HG03442 (cell line): Measurements from ENCODE around the gene NAALADL2.
"Not testable (repeated sequence)": the region's sequence is repeated elsewhere in the genome, so short reads cannot be mapped to it uniquely, and the experiment has no call there.

Experiments
- ATAC-seq: cut with Tn5 transposase; IDR thresholded peaks from one replicate; pipeline ENCODE4 v1.9.1; 2021; ENCODE audit warnings: mild to moderate bottlenecking, moderate library complexity; ENCODE audit not compliant: unreplicated experiment

The NAALADL2 gene

GRCh38 chr3:175404621-175405020, 545.5 kb downstream of the NAALADL2 start:
- ATAC-seq: no peak

- no peak for ATAC-seq
Measured at GRCh38 chr3:175410251-175410650, 551.1 kb downstream of the NAALADL2 start.

- no peak for ATAC-seq
Measured at GRCh38 chr3:175411405-175411804, 552.3 kb downstream of the NAALADL2 start.

- ATAC-seq: no peak
Measured at GRCh38 chr3:175411946-175412345, 552.8 kb downstream of the NAALADL2 start.

- no peak for ATAC-seq
Measured at GRCh38 chr3:175413926-175414325, 554.8 kb downstream of the NAALADL2 start.

GRCh38 chr3:175416600-175416999, 557.5 kb downstream of the NAALADL2 start:
- no peak for ATAC-seq

GRCh38 chr3:175417426-175417825, 558.3 kb downstream of the NAALADL2 start:
- no peak for ATAC-seq

- ATAC-seq: no peak
Measured at GRCh38 chr3:175421902-175422301, 562.8 kb downstream of the NAALADL2 start.

- ATAC-seq: no peak
Measured at GRCh38 chr3:175422744-175423143, 563.6 kb downstream of the NAALADL2 start.

- ATAC-seq: not testable (repeated sequence)
Measured at GRCh38 chr3:175423848-175424247, 564.7 kb downstream of the NAALADL2 start.

- no peak for ATAC-seq
Measured at GRCh38 chr3:175426805-175427204, 567.7 kb downstream of the NAALADL2 start.

GRCh38 chr3:175428466-175428865, 569.3 kb downstream of the NAALADL2 start:
- ATAC-seq: no peak

- no peak for ATAC-seq
Measured at GRCh38 chr3:175430983-175431773, 572.0 kb downstream of the NAALADL2 start.

GRCh38 chr3:175432376-175433025, 573.4 kb downstream of the NAALADL2 start:
- no peak for ATAC-seq

GRCh38 chr3:175433026-175433674, 574.0 kb downstream of the NAALADL2 start:
- ATAC-seq: no peak

GRCh38 chr3:175434561-175434960, 575.4 kb downstream of the NAALADL2 start:
- ATAC-seq: no peak

GRCh38 chr3:175443682-175444081, 584.5 kb downstream of the NAALADL2 start:
- no peak for ATAC-seq

GRCh38 chr3:175445741-175446140, 586.6 kb downstream of the NAALADL2 start:
- ATAC-seq: no peak

- ATAC-seq: no peak
Measured at GRCh38 chr3:175447521-175447920, 588.4 kb downstream of the NAALADL2 start.

- no peak for ATAC-seq
Measured at GRCh38 chr3:175453361-175453760, 594.2 kb downstream of the NAALADL2 start.

GRCh38 chr3:175456466-175456865, 597.3 kb downstream of the NAALADL2 start:
- no peak for ATAC-seq

- no peak for ATAC-seq
Measured at GRCh38 chr3:175457301-175457700, 598.2 kb downstream of the NAALADL2 start.
